Kidney (tissue), 14 donors: Measurements from ENCODE around the gene PITPNM1. TPM values are rescaled to one million over a fixed set of nuclear protein-coding genes. Genes with fewer than 3 reads are reported as not detected.

Experiments used
- DNase-seq, 5 donors: peaks; one replicate each; pipeline ENCODE4 v3.0.0-alpha.2; 2013 to 2020
- FAIRE-seq: peaks from 2 replicates; lab custom pipeline; 2012; peaks lifted over from hg19 to GRCh38; lab: Jason Lieb, UNC
- H3K27ac ChIP-seq, 2 donors: one replicate each; pipeline ENCODE4 v1.7.0; 2013; ENCODE audit warnings: low read depth in 2 of 2, low read length in 2 of 2, inconsistent platforms in 1 of 2
- H3K27me3 ChIP-seq: one replicate; pipeline ENCODE4 v1.7.1; 2013; ENCODE audit warnings: low read length, inconsistent platforms; ENCODE audit not compliant: control insufficient read depth, insufficient read depth
- H3K36me3 ChIP-seq, 3 donors: one replicate each; pipeline versions ENCODE4 v1.7.0 to v1.7.1; 2013; ENCODE audit warnings: low read length in 3 of 3, control low read depth in 1 of 3, inconsistent platforms in 1 of 3; ENCODE audit not compliant: insufficient read depth in 3 of 3, control insufficient read depth in 2 of 3
- H3K4me1 ChIP-seq, 3 donors: one replicate each; pipeline versions ENCODE4 v1.7.0 to v1.7.1; 2013; ENCODE audit warnings: low read length in 3 of 3, inconsistent platforms in 1 of 3, low read depth in 1 of 3; ENCODE audit not compliant: control insufficient read depth in 2 of 3, insufficient read depth in 2 of 3
- H3K4me3 ChIP-seq, 3 donors: one replicate each; pipeline versions ENCODE4 v1.7.0 to v1.8.1; 2013; ENCODE audit warnings: low read length in 3 of 3, control low read depth in 1 of 3, inconsistent platforms in 1 of 3
- H3K9ac ChIP-seq, 3 donors: one replicate each; pipeline versions ENCODE4 v1.7.0 to v1.7.1; 2013; ENCODE audit warnings: low read length in 3 of 3, control low read depth in 1 of 3, inconsistent platforms in 1 of 3
- H3K9me3 ChIP-seq, 3 donors: one replicate each; pipeline versions ENCODE4 v1.7.0 to v1.7.1; 2013; ENCODE audit warnings: low read length in 3 of 3, control low read depth in 1 of 3, inconsistent platforms in 1 of 3; ENCODE audit not compliant: control insufficient read depth in 2 of 3, insufficient read depth in 1 of 3
- intact Hi-C: fragments of 100-400 bp; cut with DNase I; formaldehyde crosslinking; loops from one replicate; pipeline ENCODE4 v1.11.1; 2022
- polyA plus RNA-seq: library from polyadenylated mRNA; stranded (reverse); fragments of 350-450 nt; fragmentation: Illumina TruSeq; extraction: RNeasy Lipid Tissue Mini Kit (QIAGEN cat#74804); gene quantifications from one replicate; pipeline ENCODE4 v1.2.3, GENCODE V29; 2014; ENCODE audit warnings: low read depth, low replicate concordance; ENCODE audit not compliant: insufficient read depth
- total RNA-seq: library from RNA; stranded (reverse); fragmentation: NEBNext Ultra II Directional; extraction: Animal tissue kit (Norgen Biotek cat#: 25700); gene quantifications from one replicate; pipeline ENCODE4 v1.2.1, GENCODE V29; 2021
- TF ChIP-seq, protein P1 (sequence below): IDR thresholded peaks from 3 replicates; pipeline ENCODE4 v1.5.1; 2012; ENCODE audit warnings: mild to moderate bottlenecking, moderate library complexity, borderline replicate concordance; ENCODE audit not compliant: insufficient read depth; ENCODE audit errors: extremely low read depth
- donor health status: control.
- donor health status: control.
- donor health status: control.
- donor health status: control.
- donor health status: control.
- donor health status: DM: yes; HTN: yes; CAD: no.
- donor health status: Normal renal cell carcinoma (clear cell type).

The PITPNM1 gene
- total and polyA plus RNA-seq, 2 donors from 2014 or later = 19.3 to 74.7 TPM

DNA sequence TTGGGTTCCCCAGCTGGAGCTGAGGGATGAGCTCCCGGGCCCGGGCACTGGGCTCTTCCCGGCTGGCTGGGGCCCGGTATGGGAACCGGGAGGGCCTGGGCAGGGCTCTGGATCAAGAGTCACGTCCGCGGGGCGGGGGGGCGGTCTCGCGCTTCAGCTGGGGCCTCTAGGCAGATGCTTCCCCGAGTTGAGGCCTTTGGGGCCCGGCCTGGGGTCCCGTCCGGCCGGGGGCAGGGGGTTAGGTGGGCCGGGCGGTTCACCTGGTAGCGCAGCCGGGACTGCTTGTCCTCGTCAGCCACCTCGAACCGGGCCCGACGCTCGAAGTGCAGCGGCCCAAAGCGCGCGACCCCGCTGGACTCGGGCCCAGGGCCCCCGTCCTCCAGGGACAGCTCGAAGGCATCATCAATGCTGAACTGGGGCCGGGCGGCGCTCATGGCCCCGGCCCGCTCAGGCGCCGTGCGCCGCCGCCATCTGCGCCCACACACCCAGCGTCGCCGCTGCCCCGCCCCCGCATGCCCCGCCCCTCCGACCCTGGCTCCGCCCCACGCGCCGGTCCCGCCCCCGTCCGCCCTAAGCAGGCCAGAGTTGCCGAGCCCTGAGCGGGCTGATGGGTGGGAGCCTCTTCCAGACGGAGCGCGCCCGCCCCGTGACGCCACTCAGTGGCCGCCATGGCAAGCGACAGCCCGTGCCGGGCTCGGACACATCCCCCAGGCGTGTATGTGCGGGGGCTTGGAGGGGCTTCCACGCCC is 36.2 kb downstream of the PITPNM1 start, which contains the start of gene TMEM134:
TMEM134 (minus strand) TSS at position 493 of the 749 bp plus-strand sequence; CDS start at position 434, 59 bp downstream.
- H3K9ac ChIP-seq = peak within 1 kb of the TSS; percentile 59 to 96 (median 84)
- no peaks in the 10 kb centered on the region for H3K9me3 ChIP-seq
- H3K36me3 ChIP-seq = no peaks in the 10 kb centered on the region
- TF ChIP-seq, protein P1, sequence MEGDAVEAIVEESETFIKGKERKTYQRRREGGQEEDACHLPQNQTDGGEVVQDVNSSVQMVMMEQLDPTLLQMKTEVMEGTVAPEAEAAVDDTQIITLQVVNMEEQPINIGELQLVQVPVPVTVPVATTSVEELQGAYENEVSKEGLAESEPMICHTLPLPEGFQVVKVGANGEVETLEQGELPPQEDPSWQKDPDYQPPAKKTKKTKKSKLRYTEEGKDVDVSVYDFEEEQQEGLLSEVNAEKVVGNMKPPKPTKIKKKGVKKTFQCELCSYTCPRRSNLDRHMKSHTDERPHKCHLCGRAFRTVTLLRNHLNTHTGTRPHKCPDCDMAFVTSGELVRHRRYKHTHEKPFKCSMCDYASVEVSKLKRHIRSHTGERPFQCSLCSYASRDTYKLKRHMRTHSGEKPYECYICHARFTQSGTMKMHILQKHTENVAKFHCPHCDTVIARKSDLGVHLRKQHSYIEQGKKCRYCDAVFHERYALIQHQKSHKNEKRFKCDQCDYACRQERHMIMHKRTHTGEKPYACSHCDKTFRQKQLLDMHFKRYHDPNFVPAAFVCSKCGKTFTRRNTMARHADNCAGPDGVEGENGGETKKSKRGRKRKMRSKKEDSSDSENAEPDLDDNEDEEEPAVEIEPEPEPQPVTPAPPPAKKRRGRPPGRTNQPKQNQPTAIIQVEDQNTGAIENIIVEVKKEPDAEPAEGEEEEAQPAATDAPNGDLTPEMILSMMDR = peak; percentile 54
- H3K4me3 ChIP-seq = peak within 1 kb of the TSS; percentile 74 to 84 (median 75)
- H3K27me3 ChIP-seq = no peaks in the 10 kb centered on the region
- FAIRE-seq (no peak), DNase-seq (peak; percentile 94 to 98 (median 97))
- intact Hi-C loops = no loop called here
- H3K4me1 ChIP-seq = peaks cover 0 to 21% (median 8%) of the 10 kb centered on the region in 3 donors
- peak within 1 kb of the TSS; percentile 88 for H3K27ac ChIP-seq

DNA sequence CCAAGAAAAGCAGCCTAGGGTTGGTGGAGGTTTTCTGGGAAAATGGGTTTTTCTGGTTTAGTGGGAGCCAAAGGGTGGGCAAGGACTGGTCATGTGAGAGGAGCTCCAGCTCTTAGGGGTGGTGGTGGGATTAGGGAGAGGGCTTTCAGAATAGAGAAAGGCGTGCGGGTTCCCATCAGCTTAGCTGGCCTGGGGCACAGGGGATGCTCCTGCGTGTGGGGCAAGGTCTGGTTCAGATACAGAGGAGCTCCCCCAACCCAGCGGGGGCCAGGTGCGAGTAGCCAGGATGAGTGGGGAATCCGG is 36.8 kb downstream of the PITPNM1 start:
- intact Hi-C loops = no loop called here
- FAIRE-seq (no peak), DNase-seq (no peak)
- TF ChIP-seq, protein P1 = no peak
- peaks cover 0 to 23% (median 12%) of the 10 kb centered on the region in 3 donors for H3K4me1 ChIP-seq
- H3K27ac ChIP-seq = peak overlapping the region; percentile 81 to 88
- no peaks in the 10 kb centered on the region for H3K9me3 ChIP-seq
- H3K36me3 ChIP-seq = no peaks in the 10 kb centered on the region
- peak overlapping the region; percentile 47 to 76 (median 74) for H3K4me3 ChIP-seq
- no peaks in the 10 kb centered on the region for H3K27me3 ChIP-seq
- H3K9ac ChIP-seq = peak overlapping the region; percentile 32 to 96 (median 82)

DNA sequence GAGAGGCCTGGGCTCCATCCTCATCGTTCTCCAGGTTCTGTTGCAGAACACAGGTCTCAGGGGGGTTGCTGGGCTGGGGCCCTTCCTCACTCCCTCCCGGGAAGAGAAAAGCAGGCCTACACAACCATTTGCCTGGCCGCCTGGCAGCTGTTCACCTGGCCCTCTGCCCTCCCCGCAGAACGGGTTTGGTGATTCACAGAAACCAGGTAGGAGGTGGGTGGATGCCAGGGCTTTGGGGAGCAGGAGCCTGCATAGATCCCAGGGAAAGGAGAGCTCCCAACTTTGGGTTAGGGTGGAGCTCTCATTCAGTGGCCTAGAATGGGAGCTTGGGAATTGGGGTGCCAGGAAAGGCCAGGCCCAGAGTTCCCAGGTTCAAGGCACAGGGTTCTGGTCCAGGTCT is 37.1 kb downstream of the PITPNM1 start:
- Histone ChIP-seq H3K9me3 (no peaks in the 10 kb centered on the region), H3K9ac (peak overlapping the region in 2 of 3 donors; percentile 82 to 96), H3K36me3 (no peaks in the 10 kb centered on the region), H3K27me3 (no peaks in the 10 kb centered on the region), H3K4me3 (peak overlapping the region; percentile 47 to 76 (median 74)), H3K4me1 (peaks cover 0 to 23% (median 12%) of the 10 kb centered on the region in 3 donors), H3K27ac (peak overlapping the region; percentile 81 to 88)
- intact Hi-C loops = no loop called here
- DNase-seq (peak in 3 of 5 donors; percentile 35 to 88 (median 65)), FAIRE-seq (no peak)
- TF ChIP-seq, protein P1 = no peak
